Mesendoderm (in vitro differentiated cells): ENCODE data around the gene IL19.
A peak's percentile ranks its signal among the peaks of the same experiment; 100 is the strongest.

Source experiments
- DNase-seq: peaks from one replicate; pipeline ENCODE4 v3.0.0; 2013
- H2AK5ac ChIP-seq: 2 replicates; pipeline ENCODE4 v1.6.1; 2013; ENCODE audit warnings: low read length, inconsistent platforms
- H2BK120ac ChIP-seq: 2 replicates; pipeline ENCODE4 v1.6.1; 2013; ENCODE audit warnings: low read depth, mild to moderate bottlenecking, low read length, moderate library complexity, mixed read lengths
- H2BK15ac ChIP-seq: replicated peaks from 2 replicates; pipeline ENCODE4 v1.6.1; 2013; ENCODE audit warnings: low read depth, mild to moderate bottlenecking, moderate library complexity
- H2BK5ac ChIP-seq: 2 replicates; pipeline ENCODE4 v1.6.1; 2013; ENCODE audit warnings: low read length, inconsistent platforms
- H3K18ac ChIP-seq: 2 replicates; pipeline ENCODE4 v1.6.1; 2013; ENCODE audit warnings: mild to moderate bottlenecking, low read length, mixed read lengths
- H3K23ac ChIP-seq: one replicate; pipeline ENCODE4 v1.6.1; 2013; ENCODE audit warnings: low read length
- H3K27ac ChIP-seq: 2 replicates; pipeline ENCODE4 v1.5.1; 2013; ENCODE audit warnings: low read depth, mild to moderate bottlenecking, inconsistent platforms, low read length, moderate library complexity
- H3K27me3 ChIP-seq: 2 replicates; pipeline ENCODE4 v1.6.1; 2013; ENCODE audit warnings: low read length, control low read depth, mild to moderate bottlenecking, inconsistent platforms; ENCODE audit not compliant: insufficient read depth, poor library complexity
- H3K36me3 ChIP-seq: 2 replicates; pipeline ENCODE4 v1.6.1; 2013; ENCODE audit warnings: low read length, inconsistent platforms; ENCODE audit not compliant: control insufficient read depth, insufficient read depth
- H3K4ac ChIP-seq: one replicate; pipeline ENCODE4 v1.6.1; 2013; ENCODE audit warnings: low read depth, mild to moderate bottlenecking, low read length, moderate library complexity
- H3K4me1 ChIP-seq: 2 replicates; pipeline ENCODE4 v1.6.1; 2013; ENCODE audit warnings: low read depth, low read length, inconsistent platforms; ENCODE audit not compliant: control insufficient read depth
- H3K4me2 ChIP-seq: 2 replicates; pipeline ENCODE4 v1.6.1; 2013; ENCODE audit warnings: low read length
- H3K4me3 ChIP-seq: 2 replicates; pipeline ENCODE4 v1.5.1; 2013; ENCODE audit warnings: mild to moderate bottlenecking, low read length
- H3K56ac ChIP-seq: one replicate; pipeline ENCODE4 v1.6.1; 2013; ENCODE audit warnings: low read length
- H3K79me1 ChIP-seq: 2 replicates; pipeline ENCODE4 v1.6.1; 2013; ENCODE audit warnings: low read length, inconsistent platforms
- H3K79me2 ChIP-seq: 2 replicates; pipeline ENCODE4 v1.6.1; 2013; ENCODE audit warnings: mild to moderate bottlenecking, low read length; ENCODE audit not compliant: control insufficient read depth, insufficient read depth
- H3K9ac ChIP-seq: 2 replicates; pipeline ENCODE4 v1.6.1; 2013; ENCODE audit warnings: low read length, inconsistent platforms
- H4K5ac ChIP-seq: one replicate; pipeline ENCODE4 v1.6.1; 2013; ENCODE audit warnings: low read length
- H4K8ac ChIP-seq: one replicate; pipeline ENCODE4 v1.6.1; 2013; ENCODE audit warnings: low read depth, mild to moderate bottlenecking, control low read depth, low read length, moderate library complexity
- WGBS: extraction: QIAGEN DNeasy Blood & Tissue Kit; methylation state at CpG from one replicate; pipeline ENCODE4 v1.1.7; 2013; ENCODE audit warnings: low lambda C conversion rate, missing lambda C conversion rate; ENCODE audit not compliant: insufficient coverage; ENCODE audit errors: extremely low coverage; 5-methylcytosine and 5-hydroxymethylcytosine counted together

IL19 gene

GRCh38 chr1:206725109-206725963 lies 45.2 kb upstream of the IL19 start:
- no peak overlapping the region for H4K8ac ChIP-seq
- peak; percentile 77 for DNase-seq
- no peak overlapping the region for H3K56ac ChIP-seq
- no peak overlapping the region for H2BK5ac ChIP-seq
- H3K4me1 ChIP-seq = peaks cover 12% of the 10 kb centered on the region
- no peak overlapping the region for H2BK120ac ChIP-seq
- peaks cover 27% of the 10 kb centered on the region for H3K79me1 ChIP-seq
- no peak overlapping the region for H3K4ac ChIP-seq
- no peak overlapping the region for H2AK5ac ChIP-seq
- H2BK15ac ChIP-seq = no peak overlapping the region
- no CpG with 5 or more reads among the region's 9 CpGs for WGBS
- H3K36me3 ChIP-seq = no peaks in the 10 kb centered on the region
- no peak overlapping the region for H4K5ac ChIP-seq
- H3K4me3 ChIP-seq = no peak overlapping the region
- H3K79me2 ChIP-seq = peaks cover 11% of the 10 kb centered on the region
- no peak overlapping the region for H3K27ac ChIP-seq
- no peak overlapping the region for H3K4me2 ChIP-seq
- H3K27me3 ChIP-seq = no peaks in the 10 kb centered on the region
- no peak overlapping the region for H3K18ac ChIP-seq
- H3K9ac ChIP-seq = no peak overlapping the region
- no peak overlapping the region for H3K23ac ChIP-seq

- WGBS = no CpG with 5 or more reads among the region's 8 CpGs
- Histone ChIP-seq H3K4me1 (peaks cover 11% of the 10 kb centered on the region), H2BK15ac (no peak overlapping the region), H4K8ac (no peak overlapping the region), H3K4me3 (no peak overlapping the region), H3K27me3 (no peaks in the 10 kb centered on the region), H3K18ac (no peak overlapping the region), H3K4ac (no peak overlapping the region), H2BK120ac (no peak overlapping the region), H3K4me2 (no peak overlapping the region), H3K36me3 (no peaks in the 10 kb centered on the region), H4K5ac (no peak overlapping the region), H3K27ac (no peak overlapping the region), H2AK5ac (no peak overlapping the region), H2BK5ac (no peak overlapping the region), H3K79me2 (peaks cover 8% of the 10 kb centered on the region), H3K79me1 (peaks cover 18% of the 10 kb centered on the region), H3K23ac (no peak overlapping the region), H3K9ac (no peak overlapping the region), H3K56ac (no peak overlapping the region)
- DNase-seq = no peak
Observed at GRCh38 chr1:206727981-206728696, 42.4 kb upstream of the IL19 start.

GRCh38 chr1:206728697-206728987 lies 41.9 kb upstream of the IL19 start:
- Histone ChIP-seq H3K9ac (no peak overlapping the region), H2BK120ac (no peak overlapping the region), H3K79me2 (peaks cover 6% of the 10 kb centered on the region), H3K27ac (no peak overlapping the region), H2BK15ac (no peak overlapping the region), H3K79me1 (peaks cover 15% of the 10 kb centered on the region), H4K8ac (no peak overlapping the region), H2BK5ac (no peak overlapping the region), H3K4ac (no peak overlapping the region), H3K4me1 (peaks cover 6% of the 10 kb centered on the region), H4K5ac (no peak overlapping the region), H3K27me3 (no peaks in the 10 kb centered on the region), H2AK5ac (no peak overlapping the region), H3K4me2 (no peak overlapping the region), H3K56ac (no peak overlapping the region), H3K36me3 (no peaks in the 10 kb centered on the region), H3K23ac (no peak overlapping the region), H3K18ac (no peak overlapping the region), H3K4me3 (no peak overlapping the region)
- WGBS = no CpG with 5 or more reads among the region's 9 CpGs
- DNase-seq = no peak

GRCh38 chr1:206729050-206729449 lies 41.5 kb upstream of the IL19 start:
- WGBS = no CpG with 5 or more reads among the region's 6 CpGs

GRCh38 chr1:206729507-206729906 lies 41.1 kb upstream of the IL19 start:
- no peak overlapping the region for H4K5ac ChIP-seq
- H3K18ac ChIP-seq = no peak overlapping the region
- no peak overlapping the region for H2AK5ac ChIP-seq
- no peak overlapping the region for H3K23ac ChIP-seq
- H3K79me1 ChIP-seq = peaks cover 15% of the 10 kb centered on the region
- DNase-seq = no peak
- H3K4me1 ChIP-seq = no peaks in the 10 kb centered on the region
- H3K79me2 ChIP-seq = peaks cover 6% of the 10 kb centered on the region
- no peak overlapping the region for H3K4ac ChIP-seq
- H2BK120ac ChIP-seq = no peak overlapping the region
- WGBS = no CpG with 5 or more reads among the region's 3 CpGs
- H3K36me3 ChIP-seq = no peaks in the 10 kb centered on the region
- H3K27ac ChIP-seq = no peak overlapping the region
- no peaks in the 10 kb centered on the region for H3K27me3 ChIP-seq
- no peak overlapping the region for H3K56ac ChIP-seq
- H3K4me2 ChIP-seq = no peak overlapping the region
- no peak overlapping the region for H3K4me3 ChIP-seq
- H3K9ac ChIP-seq = no peak overlapping the region
- H2BK15ac ChIP-seq = no peak overlapping the region
- no peak overlapping the region for H2BK5ac ChIP-seq
- H4K8ac ChIP-seq = no peak overlapping the region

More at GRCh38 chr1:206729050-206729449, 41.5 kb upstream of the IL19 start:
- H4K8ac ChIP-seq = no peak overlapping the region
- peaks cover 6% of the 10 kb centered on the region for H3K79me2 ChIP-seq
- H3K23ac ChIP-seq = no peak overlapping the region
- peaks cover 15% of the 10 kb centered on the region for H3K79me1 ChIP-seq
- H3K9ac ChIP-seq = no peak overlapping the region
- H3K4me1 ChIP-seq = peaks cover 2% of the 10 kb centered on the region
- H2BK15ac ChIP-seq = no peak overlapping the region
- no peaks in the 10 kb centered on the region for H3K27me3 ChIP-seq
- no peak overlapping the region for H3K4me3 ChIP-seq
- no peak overlapping the region for H3K18ac ChIP-seq
- no peak overlapping the region for H2BK120ac ChIP-seq
- no peak for DNase-seq
- no peak overlapping the region for H4K5ac ChIP-seq
- no peak overlapping the region for H3K4ac ChIP-seq
- no peak overlapping the region for H2BK5ac ChIP-seq
- no peak overlapping the region for H3K27ac ChIP-seq
- H3K4me2 ChIP-seq = no peak overlapping the region
- H3K56ac ChIP-seq = no peak overlapping the region
- H3K36me3 ChIP-seq = no peaks in the 10 kb centered on the region
- no peak overlapping the region for H2AK5ac ChIP-seq
